Panc1 (cell line): ENCODE results near the gene SKIC8. TPM values are rescaled to one million over a fixed set of nuclear protein-coding genes. Genes with fewer than 3 reads are reported as not detected.

ENCODE experiments used
- ATAC-seq: fragments of 200-7000 bp; cut with Tn5 transposase; 2 replicates; pipeline ENCODE4 v1.9.1; 2020; ENCODE audit warnings: mild to moderate bottlenecking, moderate library complexity
- BruUV-seq: library from RNA; stranded (reverse); fragments of 400-500 nt; replicated peaks from 2 replicates; lab custom pipeline; 2021; lab: Mats Ljungman, UMichigan
- CTCF ChIA-PET: fragments of 300-600 bp; sonication (Branson Sonifier 250); formaldehyde crosslinking; loops from one replicate; lab custom pipeline; 2022; ENCODE audit warnings: antibody characterized with exemption; lab: Charles Lee
- POLR2A ChIA-PET: fragments of 300-600 bp; sonication (Branson Sonifier 250); formaldehyde crosslinking; loops from one replicate; lab custom pipeline; 2022; ENCODE audit warnings: antibody characterized with exemption; lab: Charles Lee
- DNase-seq: peaks from one replicate; pipeline ENCODE4 v3.0.0-alpha.2; 2010; ENCODE audit warnings: low read depth, low spot score
- H3K27ac ChIP-seq: 2 replicates; pipeline ENCODE4 v1.5.1; 2011; ENCODE audit warnings: mild to moderate bottlenecking, low read length, inconsistent platforms
- H3K27me3 ChIP-seq: fragments of 200-500 bp; sonication (Bioruptor generic); 2 replicates; pipeline ENCODE4 v1.6.0; 2014; ENCODE audit warnings: low read length, inconsistent platforms; ENCODE audit not compliant: control insufficient read depth, insufficient read depth
- H3K36me3 ChIP-seq: fragments of 200-500 bp; sonication (Bioruptor generic); 2 replicates; pipeline ENCODE4 v1.5.1; 2014; ENCODE audit warnings: inconsistent platforms, mild to moderate bottlenecking, low read length, moderate library complexity; ENCODE audit not compliant: control insufficient read depth, insufficient read depth
- H3K4me1 ChIP-seq: 2 replicates; pipeline ENCODE4 v1.5.1; 2011; ENCODE audit warnings: inconsistent platforms, mild to moderate bottlenecking, low read length, moderate library complexity; ENCODE audit not compliant: control insufficient read depth, insufficient read depth
- H3K4me3 ChIP-seq, 2 experiments: 2 replicates each; pipeline ENCODE4 v1.5.1; 2011 to 2012; ENCODE audit warnings: low read depth in 2 of 2, low read length in 2 of 2, mild to moderate bottlenecking in 2 of 2, inconsistent platforms in 1 of 2, moderate library complexity in 1 of 2
- H3K9me3 ChIP-seq: fragments of 200-500 bp; sonication (Bioruptor generic); 2 replicates; pipeline ENCODE4 v1.5.1; 2014; ENCODE audit warnings: low read depth, mild to moderate bottlenecking, inconsistent platforms, low read length, moderate library complexity; ENCODE audit not compliant: control insufficient read depth, insufficient read depth
- POLR2AphosphoS5 ChIP-seq: IDR thresholded peaks from 2 replicates; pipeline ENCODE4 v1.6.1; 2012; ENCODE audit warnings: mild to moderate bottlenecking, low read depth, low read length, moderate library complexity
- SIN3A ChIP-seq: IDR thresholded peaks from 2 replicates; pipeline ENCODE4 v1.6.1; 2012; ENCODE audit warnings: low read depth, mild to moderate bottlenecking, low read length, moderate library complexity, borderline replicate concordance; ENCODE audit not compliant: insufficient read depth
- TCF7L2 ChIP-seq: IDR thresholded peaks from 2 replicates; pipeline ENCODE4 v1.6.1; 2011; ENCODE audit warnings: mild to moderate bottlenecking, low read depth, low read length, inconsistent platforms
- in situ Hi-C: cut with HindIII; loops from 2 replicates; pipeline ENCODE4 v1.10.0; 2016; ENCODE audit warnings: low sequenced_read_pairs, low pct_unique_long_range_greater_than_20kb
- intact Hi-C: fragments of 100-400 bp; cut with micrococcal nuclease; formaldehyde crosslinking; loops from one replicate; pipeline ENCODE4 v1.10.0; 2022; ENCODE audit not compliant: unreplicated experiment
- total RNA-seq: library from RNA; stranded (reverse); gene quantifications from one replicate; pipeline ENCODE4 v1.2.1, GENCODE V29; 2021; ENCODE audit not compliant: unreplicated experiment
- TF ChIP-seq, protein P1 (sequence below): fragments of 450-650 bp; IDR thresholded peaks from 2 replicates; pipeline ENCODE4 v1.5.1; 2017; ENCODE audit warnings: mild to moderate bottlenecking
- TF ChIP-seq, protein P2 (sequence below), 2 experiments: IDR thresholded peaks; 2 replicates each; pipeline ENCODE4 v1.6.1; 2011 to 2012; ENCODE audit warnings: low read depth in 2 of 2, control low read depth in 1 of 2, low read length in 1 of 2, mild to moderate bottlenecking in 1 of 2, moderate library complexity in 1 of 2; ENCODE audit not compliant: insufficient read depth in 1 of 2

The SKIC8 gene
- total RNA-seq, 1 experiment from 2014 or later: 66.3 TPM

DNA sequence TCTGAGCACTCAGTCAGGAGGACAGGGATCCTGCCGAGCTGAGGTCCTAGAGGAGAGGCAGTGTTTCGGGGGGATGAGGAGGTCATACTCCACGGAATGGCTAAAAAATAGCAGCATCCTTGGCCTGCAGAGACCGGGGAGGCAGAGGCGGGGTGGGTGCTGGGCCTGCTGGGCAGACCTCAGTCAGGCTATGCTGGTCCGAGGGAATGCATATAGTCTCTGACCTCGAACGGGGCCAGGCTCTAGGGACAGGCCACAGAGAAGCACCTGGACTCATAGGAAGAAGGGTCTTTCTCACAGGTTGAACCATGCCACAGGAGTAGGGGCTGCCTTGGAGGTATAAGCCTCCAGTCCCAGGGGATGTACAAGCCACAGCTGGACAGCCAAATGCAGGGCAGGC lies 14.0 kb upstream of the SKIC8 start:
- no peaks in the 10 kb centered on the region for H3K27me3 ChIP-seq
- no peak overlapping the region for H3K27ac ChIP-seq
- ATAC-seq: no peak
- H3K4me3 ChIP-seq: no peak overlapping the region
- intact Hi-C loops (no loop called here), in situ Hi-C loops (no loop called here)
- TF ChIP-seq SIN3A (no peak), TCF7L2 (no peak), POLR2AphosphoS5 (no peak)
- TF ChIP-seq, protein P1, sequence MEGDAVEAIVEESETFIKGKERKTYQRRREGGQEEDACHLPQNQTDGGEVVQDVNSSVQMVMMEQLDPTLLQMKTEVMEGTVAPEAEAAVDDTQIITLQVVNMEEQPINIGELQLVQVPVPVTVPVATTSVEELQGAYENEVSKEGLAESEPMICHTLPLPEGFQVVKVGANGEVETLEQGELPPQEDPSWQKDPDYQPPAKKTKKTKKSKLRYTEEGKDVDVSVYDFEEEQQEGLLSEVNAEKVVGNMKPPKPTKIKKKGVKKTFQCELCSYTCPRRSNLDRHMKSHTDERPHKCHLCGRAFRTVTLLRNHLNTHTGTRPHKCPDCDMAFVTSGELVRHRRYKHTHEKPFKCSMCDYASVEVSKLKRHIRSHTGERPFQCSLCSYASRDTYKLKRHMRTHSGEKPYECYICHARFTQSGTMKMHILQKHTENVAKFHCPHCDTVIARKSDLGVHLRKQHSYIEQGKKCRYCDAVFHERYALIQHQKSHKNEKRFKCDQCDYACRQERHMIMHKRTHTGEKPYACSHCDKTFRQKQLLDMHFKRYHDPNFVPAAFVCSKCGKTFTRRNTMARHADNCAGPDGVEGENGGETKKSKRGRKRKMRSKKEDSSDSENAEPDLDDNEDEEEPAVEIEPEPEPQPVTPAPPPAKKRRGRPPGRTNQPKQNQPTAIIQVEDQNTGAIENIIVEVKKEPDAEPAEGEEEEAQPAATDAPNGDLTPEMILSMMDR: no peak
- TF ChIP-seq, protein P2, sequence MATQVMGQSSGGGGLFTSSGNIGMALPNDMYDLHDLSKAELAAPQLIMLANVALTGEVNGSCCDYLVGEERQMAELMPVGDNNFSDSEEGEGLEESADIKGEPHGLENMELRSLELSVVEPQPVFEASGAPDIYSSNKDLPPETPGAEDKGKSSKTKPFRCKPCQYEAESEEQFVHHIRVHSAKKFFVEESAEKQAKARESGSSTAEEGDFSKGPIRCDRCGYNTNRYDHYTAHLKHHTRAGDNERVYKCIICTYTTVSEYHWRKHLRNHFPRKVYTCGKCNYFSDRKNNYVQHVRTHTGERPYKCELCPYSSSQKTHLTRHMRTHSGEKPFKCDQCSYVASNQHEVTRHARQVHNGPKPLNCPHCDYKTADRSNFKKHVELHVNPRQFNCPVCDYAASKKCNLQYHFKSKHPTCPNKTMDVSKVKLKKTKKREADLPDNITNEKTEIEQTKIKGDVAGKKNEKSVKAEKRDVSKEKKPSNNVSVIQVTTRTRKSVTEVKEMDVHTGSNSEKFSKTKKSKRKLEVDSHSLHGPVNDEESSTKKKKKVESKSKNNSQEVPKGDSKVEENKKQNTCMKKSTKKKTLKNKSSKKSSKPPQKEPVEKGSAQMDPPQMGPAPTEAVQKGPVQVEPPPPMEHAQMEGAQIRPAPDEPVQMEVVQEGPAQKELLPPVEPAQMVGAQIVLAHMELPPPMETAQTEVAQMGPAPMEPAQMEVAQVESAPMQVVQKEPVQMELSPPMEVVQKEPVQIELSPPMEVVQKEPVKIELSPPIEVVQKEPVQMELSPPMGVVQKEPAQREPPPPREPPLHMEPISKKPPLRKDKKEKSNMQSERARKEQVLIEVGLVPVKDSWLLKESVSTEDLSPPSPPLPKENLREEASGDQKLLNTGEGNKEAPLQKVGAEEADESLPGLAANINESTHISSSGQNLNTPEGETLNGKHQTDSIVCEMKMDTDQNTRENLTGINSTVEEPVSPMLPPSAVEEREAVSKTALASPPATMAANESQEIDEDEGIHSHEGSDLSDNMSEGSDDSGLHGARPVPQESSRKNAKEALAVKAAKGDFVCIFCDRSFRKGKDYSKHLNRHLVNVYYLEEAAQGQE (IDR thresholded peaks at IDR 0.05; ENCODE audit: insufficient read depth in 1 of 2, low read depth in 2 of 2, low read length in 1 of 2): no peak
- ChIA-PET CTCF (no interaction called here), POLR2A (no interaction called here)
- no TSS peak for BruUV-seq
- no peaks in the 10 kb centered on the region for H3K36me3 ChIP-seq
- no peak for DNase-seq
- no peaks in the 10 kb centered on the region for H3K9me3 ChIP-seq
- H3K4me1 ChIP-seq: no peaks in the 10 kb centered on the region; the same call in 1 of the 2 replicates

DNA sequence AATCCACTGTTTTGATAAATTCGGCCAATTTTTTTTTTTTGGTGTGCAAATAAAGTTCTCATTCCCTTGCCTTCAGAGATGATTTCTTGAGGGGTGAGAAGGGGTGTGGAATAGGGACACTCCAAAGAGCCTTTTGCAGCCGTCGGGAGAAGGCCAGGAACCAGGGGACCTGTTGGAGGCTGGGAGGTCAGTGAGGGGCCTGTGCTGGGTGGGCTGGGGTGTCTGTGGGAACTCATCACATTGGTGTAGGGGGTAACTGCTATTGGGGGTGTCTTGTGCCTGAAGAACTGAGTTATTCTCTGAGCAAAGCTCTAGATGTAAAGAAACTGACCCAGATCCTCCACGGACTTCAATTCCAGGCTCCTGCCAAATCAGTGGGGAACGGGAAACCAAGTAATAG lies 13.5 kb upstream of the SKIC8 start:
- no TSS peak for BruUV-seq
- intact Hi-C loops: no loop called here
- H3K27ac ChIP-seq: no peak overlapping the region
- TF ChIP-seq SIN3A: no peak
- no peak for TF ChIP-seq POLR2AphosphoS5
- TF ChIP-seq, protein P1: no peak
- TF ChIP-seq TCF7L2: no peak
- TF ChIP-seq, protein P2 (IDR thresholded peaks at IDR 0.05; ENCODE audit: insufficient read depth in 1 of 2, low read depth in 2 of 2, low read length in 1 of 2): no peak
- no peak for ATAC-seq
- H3K9me3 ChIP-seq: no peaks in the 10 kb centered on the region
- H3K27me3 ChIP-seq: no peaks in the 10 kb centered on the region
- in situ Hi-C loops: no loop called here
- no peak overlapping the region for H3K4me3 ChIP-seq
- DNase-seq: no peak
- ChIA-PET POLR2A (no interaction called here), CTCF (no interaction called here)
- H3K4me1 ChIP-seq: peaks cover 3% of the 10 kb centered on the region
- no peaks in the 10 kb centered on the region for H3K36me3 ChIP-seq
